ENCODE data around the gene ZNF195.
"Not testable (repeated sequence)": the region's sequence is repeated elsewhere in the genome, so short reads cannot be mapped to it uniquely, and the experiment has no call there.

ZNF195 gene

GRCh38 chr11:3378426-3379423 is at the start of gene ZNF195:
ZNF195 (minus strand) TSS chr11:3379146; CDS start chr11:3379040, 106 bp downstream.
- peak; percentile 84 for DNase-seq

- peak; percentile 12 for DNase-seq
Measured at GRCh38 chr11:3428076-3428475, 49.1 kb upstream of the ZNF195 start.

GRCh38 chr11:3426541-3426940 is 47.6 kb upstream of the ZNF195 start:
- DNase-seq = not testable (repeated sequence)

- peak; percentile 11 for DNase-seq
Measured at GRCh38 chr11:3423928-3424327, 45.0 kb upstream of the ZNF195 start.

- DNase-seq = peak; percentile 41
Measured at GRCh38 chr11:3423138-3423731, 44.3 kb upstream of the ZNF195 start.

GRCh38 chr11:3422380-3423137 is 43.6 kb upstream of the ZNF195 start:
- peak; percentile 91 for DNase-seq

- not testable (repeated sequence) for DNase-seq
Measured at GRCh38 chr11:3421608-3422379, 42.8 kb upstream of the ZNF195 start.

- not testable (repeated sequence) for DNase-seq
Measured at GRCh38 chr11:3420281-3421042, 41.5 kb upstream of the ZNF195 start.

- DNase-seq = not testable (repeated sequence)
Measured at GRCh38 chr11:3419496-3419895, 40.5 kb upstream of the ZNF195 start.

- peak; percentile 16 for DNase-seq
Measured at GRCh38 chr11:3417047-3417446, 38.1 kb upstream of the ZNF195 start.

- DNase-seq = not testable (repeated sequence)
Measured at GRCh38 chr11:3415301-3415700, 36.4 kb upstream of the ZNF195 start.

- DNase-seq = not testable (repeated sequence)
Measured at GRCh38 chr11:3413666-3414065, 34.7 kb upstream of the ZNF195 start.

- DNase-seq = no peak
Measured at GRCh38 chr11:3412837-3413236, 33.9 kb upstream of the ZNF195 start.

GRCh38 chr11:3408722-3409121 is 29.8 kb upstream of the ZNF195 start:
- DNase-seq = not testable (repeated sequence)

GRCh38 chr11:3408058-3408605 is 29.2 kb upstream of the ZNF195 start:
- not testable (repeated sequence) for DNase-seq

GRCh38 chr11:3406937-3407336 is 28.0 kb upstream of the ZNF195 start:
- DNase-seq = not testable (repeated sequence)

- not testable (repeated sequence) for DNase-seq
Measured at GRCh38 chr11:3406223-3406875, 27.4 kb upstream of the ZNF195 start.

- DNase-seq = not testable (repeated sequence)
Measured at GRCh38 chr11:3404076-3404925, 25.4 kb upstream of the ZNF195 start.

- not testable (repeated sequence) for DNase-seq
Measured at GRCh38 chr11:3402861-3403250, 23.9 kb upstream of the ZNF195 start.

All from DMS79 treated with DMSO at 0.1 percent for 48 hours (cell line).